ENCODE measurements around the gene EPX.

The EPX gene

GRCh38 chr17:58249270-58250133 lies 57.0 kb downstream of the EPX start:
- TF ChIP-seq BACH2 (CRISPR knock-in tag; IDR thresholded peaks at IDR 0.05; ENCODE audit: borderline replicate concordance) = no peak
- TF ChIP-seq CSRNP3 (CRISPR knock-in tag; IDR thresholded peaks at IDR 0.05) = no peak
- peak; percentile 19; the same call in 1 of the 2 replicates for TF ChIP-seq TCF4 (CRISPR knock-in tag; IDR thresholded peaks at IDR 0.05; ENCODE audit: borderline replicate concordance)
- no peak for TF ChIP-seq ZFP30 (CRISPR knock-in tag; IDR thresholded peaks at IDR 0.05)
- TF ChIP-seq POU6F1 (CRISPR knock-in tag; IDR thresholded peaks at IDR 0.05; ENCODE audit: borderline replicate concordance, low read depth) = no peak
- TF ChIP-seq ARNTL (CRISPR knock-in tag; IDR thresholded peaks at IDR 0.05; ENCODE audit: borderline replicate concordance, low read depth) = no peak
- TF ChIP-seq ZFP3 (CRISPR knock-in tag; IDR thresholded peaks at IDR 0.05) = peak; percentile 41; the same call in 1 of the 2 replicates
- TF ChIP-seq CSDC2 (CRISPR knock-in tag; IDR thresholded peaks at IDR 0.05) = no peak
- no peak for TF ChIP-seq CREB5 (CRISPR knock-in tag; IDR thresholded peaks at IDR 0.05; ENCODE audit: low read depth)
- TF ChIP-seq GLIS3 (CRISPR knock-in tag; IDR thresholded peaks at IDR 0.05) = no peak
- TF ChIP-seq RARB (CRISPR knock-in tag; IDR thresholded peaks at IDR 0.05) = no peak
- TF ChIP-seq ZNF70 (CRISPR knock-in tag; IDR thresholded peaks at IDR 0.05) = no peak
- ATAC-seq = peak; percentile 91

GRCh38 chr17:58250344-58251011 lies 58.0 kb downstream of the EPX start:
- ATAC-seq = no peak

More at GRCh38 chr17:58250344-58251011, 58.0 kb downstream of the EPX start:
- no peak for TF ChIP-seq OSR1 (CRISPR knock-in tag; IDR thresholded peaks at IDR 0.05)
- no peak for TF ChIP-seq ISL1 (CRISPR knock-in tag; IDR thresholded peaks at IDR 0.05)
- TF ChIP-seq ZNF8 (CRISPR knock-in tag; IDR thresholded peaks at IDR 0.05) = no peak
- no peak for TF ChIP-seq PPARA (CRISPR knock-in tag; IDR thresholded peaks at IDR 0.05; ENCODE audit: borderline replicate concordance)
- no peak for TF ChIP-seq BACH2 (CRISPR knock-in tag; IDR thresholded peaks at IDR 0.05; ENCODE audit: borderline replicate concordance)
- TF ChIP-seq TSHZ2 (CRISPR knock-in tag; IDR thresholded peaks at IDR 0.05) = no peak
- TF ChIP-seq ZFP30 (CRISPR knock-in tag; IDR thresholded peaks at IDR 0.05) = no peak
- no peak for TF ChIP-seq RARB (CRISPR knock-in tag; IDR thresholded peaks at IDR 0.05)
- TF ChIP-seq TOX (CRISPR knock-in tag; IDR thresholded peaks at IDR 0.05; ENCODE audit: borderline replicate concordance) = no peak
- TF ChIP-seq SNAI2 (CRISPR knock-in tag; IDR thresholded peaks at IDR 0.05) = no peak
- no peak for TF ChIP-seq TCF4 (CRISPR knock-in tag; IDR thresholded peaks at IDR 0.05; ENCODE audit: borderline replicate concordance)
- TF ChIP-seq ESRRG (CRISPR knock-in tag; IDR thresholded peaks at IDR 0.05) = no peak
- TF ChIP-seq GLIS3 (CRISPR knock-in tag; IDR thresholded peaks at IDR 0.05) = no peak
- no peak for TF ChIP-seq ARNTL (CRISPR knock-in tag; IDR thresholded peaks at IDR 0.05; ENCODE audit: borderline replicate concordance, low read depth)
- no peak for TF ChIP-seq ZC3H10 (CRISPR knock-in tag; IDR thresholded peaks at IDR 0.05)
- TF ChIP-seq POU6F1 (CRISPR knock-in tag; IDR thresholded peaks at IDR 0.05; ENCODE audit: borderline replicate concordance, low read depth) = no peak
- no peak for TF ChIP-seq CREB5 (CRISPR knock-in tag; IDR thresholded peaks at IDR 0.05; ENCODE audit: low read depth)
- TF ChIP-seq CSRNP3 (CRISPR knock-in tag; IDR thresholded peaks at IDR 0.05) = no peak
- TF ChIP-seq CSDC2 (CRISPR knock-in tag; IDR thresholded peaks at IDR 0.05) = no peak

Data from SK-N-SH treated with all-trans-retinoic acid at 6 μM for 48 hours (cell line).